ENCODE results near the gene SPINK2. TPM values are rescaled to one million over a fixed set of nuclear protein-coding genes. Genes with fewer than 3 reads are reported as not detected.

SPINK2 gene
- total RNA-seq, 4 donors from 2014 or later, result 0.68 to 2.9 TPM; not detected in 2

GRCh38 chr4:56786955-56787354, 34.5 kb downstream of the SPINK2 start:
- Histone ChIP-seq H3K4me1 (peaks cover 0 to 21% (median 15%) of the 10 kb centered on the region in 4 donors), H3K9me3 (no peaks in the 10 kb centered on the region), H3K27me3 (no peaks in the 10 kb centered on the region), H3K36me3 (no peaks in the 10 kb centered on the region), H3K27ac (peak overlapping the region; percentile 72 to 83 (median 79)), H3K4me3 (no peak overlapping the region)
- TF ChIP-seq EP300 (IDR thresholded peaks at IDR 0.05; ENCODE audit: low read depth), result no peak
- peak in 1 of 3 donors; percentile 13 for TF ChIP-seq POLR2AphosphoS5 (IDR thresholded peaks at IDR 0.05)
- no peak for TF ChIP-seq POLR2A (IDR thresholded peaks at IDR 0.05)
- TF ChIP-seq CTCF (IDR thresholded peaks at IDR 0.05), result no peak
- 10 to 20% methylated on average over 2 to 9 of the region's 9 CpGs for WGBS, 2 donors (ENCODE audit: low coverage in 1 of 2)
- intact Hi-C loops (cut with DNase I; ENCODE audit: low total_unique reads), result no loop called here
- DNase-seq, result peak; percentile 62
- in situ Hi-C loops (cut with MboI; ENCODE audit: low pct_ligation_motif_present in 1 of 4, low pct_unique_long_range_greater_than_20kb in 1 of 4, low sequenced_read_pairs in 3 of 4), result no loop called here

GRCh38 chr4:56783986-56784385, 37.5 kb downstream of the SPINK2 start:
- DNase-seq, result no peak
- no peaks in the 10 kb centered on the region for H3K9me3 ChIP-seq
- intact Hi-C loops (cut with DNase I; ENCODE audit: low total_unique reads), result no loop called here
- peaks cover 0 to 21% (median 15%) of the 10 kb centered on the region in 4 donors for H3K4me1 ChIP-seq
- H3K27me3 ChIP-seq, result no peaks in the 10 kb centered on the region
- 58 to 62% methylated on average over 4 to 5 of the region's 5 CpGs for WGBS, 2 donors (ENCODE audit: low coverage in 1 of 2)
- H3K27ac ChIP-seq, result no peak overlapping the region
- in situ Hi-C loops (cut with MboI; ENCODE audit: low pct_ligation_motif_present in 1 of 4, low pct_unique_long_range_greater_than_20kb in 1 of 4, low sequenced_read_pairs in 3 of 4), result no loop called here
- TF ChIP-seq POLR2A (IDR thresholded peaks at IDR 0.05) (no peak), EP300 (IDR thresholded peaks at IDR 0.05; ENCODE audit: low read depth) (no peak), CTCF (IDR thresholded peaks at IDR 0.05) (no peak), POLR2AphosphoS5 (IDR thresholded peaks at IDR 0.05) (no peak)
- no peak overlapping the region for H3K4me3 ChIP-seq
- H3K36me3 ChIP-seq, result no peaks in the 10 kb centered on the region

- Histone ChIP-seq H3K4me1 (peaks cover 0 to 9% (median 6%) of the 10 kb centered on the region in 4 donors), H3K27me3 (no peaks in the 10 kb centered on the region), H3K36me3 (no peaks in the 10 kb centered on the region), H3K27ac (no peak overlapping the region), H3K4me3 (no peak overlapping the region), H3K9me3 (no peaks in the 10 kb centered on the region)
- DNase-seq, result no peak
- in situ Hi-C loops (cut with MboI; ENCODE audit: low pct_ligation_motif_present in 1 of 4, low pct_unique_long_range_greater_than_20kb in 1 of 4, low sequenced_read_pairs in 3 of 4) (no loop called here), intact Hi-C loops (cut with DNase I; ENCODE audit: low total_unique reads) (no loop called here)
- WGBS, 2 donors (ENCODE audit: low coverage in 1 of 2), result 83 to 88% methylated on average over 8 of the region's 8 CpGs
- TF ChIP-seq POLR2A (IDR thresholded peaks at IDR 0.05) (no peak), CTCF (IDR thresholded peaks at IDR 0.05) (no peak), EP300 (IDR thresholded peaks at IDR 0.05; ENCODE audit: low read depth) (no peak)
Measured at GRCh38 chr4:56782019-56782418, 39.5 kb downstream of the SPINK2 start.

GRCh38 chr4:56773346-56773745, 48.2 kb downstream of the SPINK2 start:
- no peak for DNase-seq
- Histone ChIP-seq H3K27me3 (no peaks in the 10 kb centered on the region), H3K27ac (no peak overlapping the region), H3K9me3 (no peaks in the 10 kb centered on the region), H3K4me1 (peaks cover 0 to 5% (median 0%) of the 10 kb centered on the region in 4 donors), H3K36me3 (no peaks in the 10 kb centered on the region), H3K4me3 (no peak overlapping the region)
- intact Hi-C loops (cut with DNase I; ENCODE audit: low total_unique reads), result no loop called here
- in situ Hi-C loops (cut with MboI; ENCODE audit: low pct_ligation_motif_present in 1 of 4, low pct_unique_long_range_greater_than_20kb in 1 of 4, low sequenced_read_pairs in 3 of 4), result no loop called here
- WGBS, 2 donors (ENCODE audit: low coverage in 1 of 2), result 80 to 95% methylated on average over 1 of the region's 1 CpG
- TF ChIP-seq CTCF (IDR thresholded peaks at IDR 0.05), result no peak
- TF ChIP-seq POLR2AphosphoS5 (IDR thresholded peaks at IDR 0.05), result no peak
- TF ChIP-seq POLR2A (IDR thresholded peaks at IDR 0.05), result no peak
- TF ChIP-seq EP300 (IDR thresholded peaks at IDR 0.05; ENCODE audit: low read depth), result no peak

Data from transverse colon (tissue), 4 donors.